Prostate gland (tissue), 2 donors: ENCODE data around the gene CDH13.

Experiments
- POLR2A ChIP-seq: fragments of 450-650 bp; IDR thresholded peaks from one replicate; pipeline ENCODE4 v1.6.1; 2016; ENCODE audit warnings: antibody characterized with exemption, mild to moderate bottlenecking
- POLR2AphosphoS5 ChIP-seq: sonication (generic); formaldehyde crosslinking; IDR thresholded peaks from one replicate; pipeline ENCODE4 v1.6.1; 2017; ENCODE audit warnings: antibody characterized with exemption
- TF ChIP-seq, protein P1 (sequence below), 4 experiments: fragments of 200-600 bp in 2 of 4; fragments of 450-650 bp in 2 of 4; sonication (generic) in 2 of 4; IDR thresholded peaks; 1 replicate in 3 of 4; 2 replicates in 1 of 4; pipeline ENCODE4 v1.5.1; 2016 to 2019; ENCODE audit warnings: antibody characterized with exemption in 4 of 4, mild to moderate bottlenecking in 2 of 4, moderate library complexity in 2 of 4

DNA sequence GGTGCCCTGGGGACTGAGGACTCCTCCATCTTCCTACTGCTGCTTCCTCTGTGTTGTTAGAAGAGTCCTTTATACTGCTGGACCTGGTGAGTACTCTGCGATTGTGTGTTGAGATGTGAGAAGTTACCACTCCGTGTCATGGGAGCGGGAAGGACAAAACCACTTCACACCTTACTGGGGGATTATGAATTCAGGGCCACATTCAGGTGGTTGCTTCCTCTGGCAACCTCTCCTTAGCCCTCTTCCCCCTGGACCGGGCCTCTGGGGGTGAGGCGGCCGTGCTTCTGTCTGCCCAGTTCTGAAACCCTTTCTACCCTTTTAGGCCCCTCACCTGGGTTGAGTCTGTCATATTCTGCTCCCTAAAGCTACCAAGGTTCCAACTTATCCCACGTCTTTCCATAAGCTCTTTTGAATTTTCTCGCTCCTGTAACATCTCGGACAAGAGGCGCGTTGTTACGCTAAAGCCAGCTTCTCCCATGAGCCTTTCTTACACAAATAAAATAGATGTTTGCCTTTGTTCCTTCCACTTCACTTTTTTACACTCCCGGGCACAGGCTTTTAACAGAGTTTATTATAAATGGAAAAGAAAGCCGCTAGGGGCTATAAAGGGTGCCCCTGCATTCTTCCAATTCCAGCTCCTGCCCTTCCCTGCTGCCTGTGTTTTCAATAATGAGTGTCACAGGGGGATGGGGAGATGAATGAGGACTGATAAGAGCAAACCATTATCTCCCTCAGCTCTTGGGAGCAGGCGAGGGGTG lies 20.7 kb upstream of the CDH13 start:
- no peak for TF ChIP-seq POLR2A
- no peak for TF ChIP-seq POLR2AphosphoS5
- TF ChIP-seq, protein P1, sequence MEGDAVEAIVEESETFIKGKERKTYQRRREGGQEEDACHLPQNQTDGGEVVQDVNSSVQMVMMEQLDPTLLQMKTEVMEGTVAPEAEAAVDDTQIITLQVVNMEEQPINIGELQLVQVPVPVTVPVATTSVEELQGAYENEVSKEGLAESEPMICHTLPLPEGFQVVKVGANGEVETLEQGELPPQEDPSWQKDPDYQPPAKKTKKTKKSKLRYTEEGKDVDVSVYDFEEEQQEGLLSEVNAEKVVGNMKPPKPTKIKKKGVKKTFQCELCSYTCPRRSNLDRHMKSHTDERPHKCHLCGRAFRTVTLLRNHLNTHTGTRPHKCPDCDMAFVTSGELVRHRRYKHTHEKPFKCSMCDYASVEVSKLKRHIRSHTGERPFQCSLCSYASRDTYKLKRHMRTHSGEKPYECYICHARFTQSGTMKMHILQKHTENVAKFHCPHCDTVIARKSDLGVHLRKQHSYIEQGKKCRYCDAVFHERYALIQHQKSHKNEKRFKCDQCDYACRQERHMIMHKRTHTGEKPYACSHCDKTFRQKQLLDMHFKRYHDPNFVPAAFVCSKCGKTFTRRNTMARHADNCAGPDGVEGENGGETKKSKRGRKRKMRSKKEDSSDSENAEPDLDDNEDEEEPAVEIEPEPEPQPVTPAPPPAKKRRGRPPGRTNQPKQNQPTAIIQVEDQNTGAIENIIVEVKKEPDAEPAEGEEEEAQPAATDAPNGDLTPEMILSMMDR (IDR thresholded peaks at IDR 0.05) = no peak
